Measurements from ENCODE around the gene IRAK3.

- no peak for TF ChIP-seq YY1 (IDR thresholded peaks at IDR 0.05; ENCODE audit: extremely low read depth, insufficient replicate concordance, low read depth, low read length)
- TF ChIP-seq CTCF (IDR thresholded peaks at IDR 0.05 in 2 of 3, conservative IDR thresholded peaks at IDR 0.05 in 1 of 3; ENCODE audit: borderline replicate concordance in 1 of 3, insufficient read depth in 1 of 3, low read depth in 2 of 3, low read length in 2 of 3) = no peak
- TF ChIP-seq ZNF274 (IDR thresholded peaks at IDR 0.05; ENCODE audit: low read depth, low read length) = no peak
Measured at GRCh38 chr12:66237505-66238175, 48.6 kb downstream of the IRAK3 start.
